Panc1 (cell line): Measurements from ENCODE around the gene SLC35E3. TPM values are rescaled to one million over a fixed set of nuclear protein-coding genes. Genes with fewer than 3 reads are reported as not detected.

Source experiments
- ATAC-seq: fragments of 200-7000 bp; cut with Tn5 transposase; 2 replicates; pipeline ENCODE4 v1.9.1; 2020; ENCODE audit warnings: mild to moderate bottlenecking, moderate library complexity
- BruUV-seq: library from RNA; stranded (reverse); fragments of 400-500 nt; replicated peaks from 2 replicates; lab custom pipeline; 2021; lab: Mats Ljungman, UMichigan
- CTCF ChIA-PET: fragments of 300-600 bp; sonication (Branson Sonifier 250); formaldehyde crosslinking; loops from one replicate; lab custom pipeline; 2022; ENCODE audit warnings: antibody characterized with exemption; lab: Charles Lee
- POLR2A ChIA-PET: fragments of 300-600 bp; sonication (Branson Sonifier 250); formaldehyde crosslinking; loops from one replicate; lab custom pipeline; 2022; ENCODE audit warnings: antibody characterized with exemption; lab: Charles Lee
- DNase-seq: peaks from one replicate; pipeline ENCODE4 v3.0.0-alpha.2; 2010; ENCODE audit warnings: low read depth, low spot score
- H3K27ac ChIP-seq: 2 replicates; pipeline ENCODE4 v1.5.1; 2011; ENCODE audit warnings: mild to moderate bottlenecking, low read length, inconsistent platforms
- H3K27me3 ChIP-seq: fragments of 200-500 bp; sonication (Bioruptor generic); 2 replicates; pipeline ENCODE4 v1.6.0; 2014; ENCODE audit warnings: low read length, inconsistent platforms; ENCODE audit not compliant: control insufficient read depth, insufficient read depth
- H3K36me3 ChIP-seq: fragments of 200-500 bp; sonication (Bioruptor generic); 2 replicates; pipeline ENCODE4 v1.5.1; 2014; ENCODE audit warnings: inconsistent platforms, mild to moderate bottlenecking, low read length, moderate library complexity; ENCODE audit not compliant: control insufficient read depth, insufficient read depth
- H3K4me1 ChIP-seq: 2 replicates; pipeline ENCODE4 v1.5.1; 2011; ENCODE audit warnings: inconsistent platforms, mild to moderate bottlenecking, low read length, moderate library complexity; ENCODE audit not compliant: control insufficient read depth, insufficient read depth
- H3K4me3 ChIP-seq, 2 experiments: 2 replicates each; pipeline ENCODE4 v1.5.1; 2011 to 2012; ENCODE audit warnings: low read depth in 2 of 2, low read length in 2 of 2, mild to moderate bottlenecking in 2 of 2, inconsistent platforms in 1 of 2, moderate library complexity in 1 of 2
- H3K9me3 ChIP-seq: fragments of 200-500 bp; sonication (Bioruptor generic); 2 replicates; pipeline ENCODE4 v1.5.1; 2014; ENCODE audit warnings: low read depth, mild to moderate bottlenecking, inconsistent platforms, low read length, moderate library complexity; ENCODE audit not compliant: control insufficient read depth, insufficient read depth
- POLR2AphosphoS5 ChIP-seq: IDR thresholded peaks from 2 replicates; pipeline ENCODE4 v1.6.1; 2012; ENCODE audit warnings: mild to moderate bottlenecking, low read depth, low read length, moderate library complexity
- SIN3A ChIP-seq: IDR thresholded peaks from 2 replicates; pipeline ENCODE4 v1.6.1; 2012; ENCODE audit warnings: low read depth, mild to moderate bottlenecking, low read length, moderate library complexity, borderline replicate concordance; ENCODE audit not compliant: insufficient read depth
- TCF7L2 ChIP-seq: IDR thresholded peaks from 2 replicates; pipeline ENCODE4 v1.6.1; 2011; ENCODE audit warnings: mild to moderate bottlenecking, low read depth, low read length, inconsistent platforms
- in situ Hi-C: cut with HindIII; loops from 2 replicates; pipeline ENCODE4 v1.10.0; 2016; ENCODE audit warnings: low sequenced_read_pairs, low pct_unique_long_range_greater_than_20kb
- intact Hi-C: fragments of 100-400 bp; cut with micrococcal nuclease; formaldehyde crosslinking; loops from one replicate; pipeline ENCODE4 v1.10.0; 2022; ENCODE audit not compliant: unreplicated experiment
- total RNA-seq: library from RNA; stranded (reverse); gene quantifications from one replicate; pipeline ENCODE4 v1.2.1, GENCODE V29; 2021; ENCODE audit not compliant: unreplicated experiment
- TF ChIP-seq, protein P1 (sequence below), 2 experiments: IDR thresholded peaks; 2 replicates each; pipeline ENCODE4 v1.6.1; 2011 to 2012; ENCODE audit warnings: low read depth in 2 of 2, control low read depth in 1 of 2, low read length in 1 of 2, mild to moderate bottlenecking in 1 of 2, moderate library complexity in 1 of 2; ENCODE audit not compliant: insufficient read depth in 1 of 2
- TF ChIP-seq, protein P2 (sequence below): fragments of 450-650 bp; IDR thresholded peaks from 2 replicates; pipeline ENCODE4 v1.5.1; 2017; ENCODE audit warnings: mild to moderate bottlenecking

The SLC35E3 gene
- total RNA-seq, 1 experiment from 2014 or later = 15.9 TPM

DNA sequence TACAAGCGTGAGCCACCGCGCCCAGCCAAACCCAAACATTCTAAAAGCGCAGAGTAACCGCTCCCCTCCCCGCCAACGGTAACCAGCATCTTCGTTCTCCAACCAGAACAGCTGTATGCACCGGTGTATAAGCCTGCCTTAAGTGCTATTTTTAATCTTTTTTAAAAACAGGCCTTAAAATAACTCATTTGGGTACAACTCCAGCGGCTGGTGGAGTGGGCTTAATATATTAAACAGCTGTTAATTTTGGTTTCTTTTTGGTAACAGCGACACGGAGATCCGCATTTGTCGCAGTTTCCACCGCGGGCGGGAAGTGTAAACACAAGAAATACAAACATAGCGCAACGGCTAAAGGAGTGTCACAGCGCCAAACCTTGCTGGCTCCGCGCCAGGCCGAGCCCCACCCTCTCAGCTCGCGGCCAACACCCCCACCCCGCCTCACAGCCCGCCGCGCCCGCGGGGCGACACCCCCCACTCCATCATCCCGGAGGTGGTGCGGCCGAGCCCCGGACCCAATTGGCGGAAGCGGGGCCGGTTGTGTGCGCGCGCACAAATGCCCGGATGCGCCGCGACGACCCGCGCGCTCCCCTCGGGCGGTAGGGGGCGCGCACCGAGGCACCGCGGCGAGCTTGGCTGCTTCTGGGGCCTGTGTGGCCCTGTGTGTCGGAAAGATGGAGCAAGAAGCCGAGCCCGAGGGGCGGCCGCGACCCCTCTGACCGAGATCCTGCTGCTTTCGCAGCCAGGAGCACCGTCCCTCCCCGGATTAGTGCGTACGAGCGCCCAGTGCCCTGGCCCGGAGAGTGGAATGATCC is 61.8 kb downstream of the SLC35E3 start, which contains the start of gene MDM2:
MDM2 (plus strand) TSS at position 602 of the 812 bp plus-strand sequence. CDS start 301 bp downstream, outside the sequence.
- Histone ChIP-seq H3K27ac (peak within 1 kb of the TSS; percentile 94), H3K36me3 (peaks cover 16% of the 10 kb centered on the region), H3K9me3 (no peaks in the 10 kb centered on the region), H3K27me3 (no peaks in the 10 kb centered on the region), H3K4me3 (peak within 1 kb of the TSS; percentile 68 to 96), H3K4me1 (peaks cover 12% of the 10 kb centered on the region)
- intact Hi-C loops = no loop called here
- ATAC-seq (peak; percentile 92), DNase-seq (no peak)
- ChIA-PET POLR2A (interaction anchor here (0.6 to 0.7 kb wide), 3 partner anchors 29 to 1939 kb away, joined by 3 to 12 read pairs (median 3); no protein-coding TSS in a partner anchor), CTCF (interaction anchor here (0.5 kb wide), 1 partner anchor 170 kb away, joined by 3 read pairs; no protein-coding TSS in a partner anchor)
- in situ Hi-C loops = no loop called here
- TF ChIP-seq SIN3A = peak; percentile 82; the same call in 1 of the 2 replicates
- peak; percentile 47; the same call in 1 of the 2 replicates for TF ChIP-seq TCF7L2
- peak; percentile 55; the same call in 1 of the 2 replicates for TF ChIP-seq POLR2AphosphoS5
- TF ChIP-seq, protein P1, sequence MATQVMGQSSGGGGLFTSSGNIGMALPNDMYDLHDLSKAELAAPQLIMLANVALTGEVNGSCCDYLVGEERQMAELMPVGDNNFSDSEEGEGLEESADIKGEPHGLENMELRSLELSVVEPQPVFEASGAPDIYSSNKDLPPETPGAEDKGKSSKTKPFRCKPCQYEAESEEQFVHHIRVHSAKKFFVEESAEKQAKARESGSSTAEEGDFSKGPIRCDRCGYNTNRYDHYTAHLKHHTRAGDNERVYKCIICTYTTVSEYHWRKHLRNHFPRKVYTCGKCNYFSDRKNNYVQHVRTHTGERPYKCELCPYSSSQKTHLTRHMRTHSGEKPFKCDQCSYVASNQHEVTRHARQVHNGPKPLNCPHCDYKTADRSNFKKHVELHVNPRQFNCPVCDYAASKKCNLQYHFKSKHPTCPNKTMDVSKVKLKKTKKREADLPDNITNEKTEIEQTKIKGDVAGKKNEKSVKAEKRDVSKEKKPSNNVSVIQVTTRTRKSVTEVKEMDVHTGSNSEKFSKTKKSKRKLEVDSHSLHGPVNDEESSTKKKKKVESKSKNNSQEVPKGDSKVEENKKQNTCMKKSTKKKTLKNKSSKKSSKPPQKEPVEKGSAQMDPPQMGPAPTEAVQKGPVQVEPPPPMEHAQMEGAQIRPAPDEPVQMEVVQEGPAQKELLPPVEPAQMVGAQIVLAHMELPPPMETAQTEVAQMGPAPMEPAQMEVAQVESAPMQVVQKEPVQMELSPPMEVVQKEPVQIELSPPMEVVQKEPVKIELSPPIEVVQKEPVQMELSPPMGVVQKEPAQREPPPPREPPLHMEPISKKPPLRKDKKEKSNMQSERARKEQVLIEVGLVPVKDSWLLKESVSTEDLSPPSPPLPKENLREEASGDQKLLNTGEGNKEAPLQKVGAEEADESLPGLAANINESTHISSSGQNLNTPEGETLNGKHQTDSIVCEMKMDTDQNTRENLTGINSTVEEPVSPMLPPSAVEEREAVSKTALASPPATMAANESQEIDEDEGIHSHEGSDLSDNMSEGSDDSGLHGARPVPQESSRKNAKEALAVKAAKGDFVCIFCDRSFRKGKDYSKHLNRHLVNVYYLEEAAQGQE (IDR thresholded peaks at IDR 0.05; ENCODE audit: insufficient read depth in 1 of 2, low read depth in 2 of 2, low read length in 1 of 2) = no peak
- TF ChIP-seq, protein P2, sequence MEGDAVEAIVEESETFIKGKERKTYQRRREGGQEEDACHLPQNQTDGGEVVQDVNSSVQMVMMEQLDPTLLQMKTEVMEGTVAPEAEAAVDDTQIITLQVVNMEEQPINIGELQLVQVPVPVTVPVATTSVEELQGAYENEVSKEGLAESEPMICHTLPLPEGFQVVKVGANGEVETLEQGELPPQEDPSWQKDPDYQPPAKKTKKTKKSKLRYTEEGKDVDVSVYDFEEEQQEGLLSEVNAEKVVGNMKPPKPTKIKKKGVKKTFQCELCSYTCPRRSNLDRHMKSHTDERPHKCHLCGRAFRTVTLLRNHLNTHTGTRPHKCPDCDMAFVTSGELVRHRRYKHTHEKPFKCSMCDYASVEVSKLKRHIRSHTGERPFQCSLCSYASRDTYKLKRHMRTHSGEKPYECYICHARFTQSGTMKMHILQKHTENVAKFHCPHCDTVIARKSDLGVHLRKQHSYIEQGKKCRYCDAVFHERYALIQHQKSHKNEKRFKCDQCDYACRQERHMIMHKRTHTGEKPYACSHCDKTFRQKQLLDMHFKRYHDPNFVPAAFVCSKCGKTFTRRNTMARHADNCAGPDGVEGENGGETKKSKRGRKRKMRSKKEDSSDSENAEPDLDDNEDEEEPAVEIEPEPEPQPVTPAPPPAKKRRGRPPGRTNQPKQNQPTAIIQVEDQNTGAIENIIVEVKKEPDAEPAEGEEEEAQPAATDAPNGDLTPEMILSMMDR = peak; percentile 88
- BruUV-seq = no TSS peak

DNA sequence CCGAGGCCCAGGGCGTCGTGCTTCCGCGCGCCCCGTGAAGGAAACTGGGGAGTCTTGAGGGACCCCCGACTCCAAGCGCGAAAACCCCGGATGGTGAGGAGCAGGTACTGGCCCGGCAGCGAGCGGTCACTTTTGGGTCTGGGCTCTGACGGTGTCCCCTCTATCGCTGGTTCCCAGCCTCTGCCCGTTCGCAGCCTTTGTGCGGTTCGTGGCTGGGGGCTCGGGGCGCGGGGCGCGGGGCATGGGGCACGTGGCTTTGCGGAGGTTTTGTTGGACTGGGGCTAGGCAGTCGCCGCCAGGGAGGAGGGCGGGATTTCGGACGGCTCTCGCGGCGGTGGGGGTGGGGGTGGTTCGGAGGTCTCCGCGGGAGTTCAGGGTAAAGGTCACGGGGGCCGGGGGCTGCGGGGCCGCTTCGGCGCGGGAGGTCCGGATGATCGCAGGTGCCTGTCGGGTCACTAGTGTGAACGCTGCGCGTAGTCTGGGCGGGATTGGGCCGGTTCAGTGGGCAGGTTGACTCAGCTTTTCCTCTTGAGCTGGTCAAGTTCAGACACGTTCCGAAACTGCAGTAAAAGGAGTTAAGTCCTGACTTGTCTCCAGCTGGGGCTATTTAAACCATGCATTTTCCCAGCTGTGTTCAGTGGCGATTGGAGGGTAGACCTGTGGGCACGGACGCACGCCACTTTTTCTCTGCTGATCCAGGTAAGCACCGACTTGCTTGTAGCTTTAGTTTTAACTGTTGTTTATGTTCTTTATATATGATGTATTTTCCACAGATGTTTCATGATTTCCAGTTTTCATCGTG is 62.6 kb downstream of the SLC35E3 start:
- BruUV-seq = no TSS peak
- in situ Hi-C loops = no loop called here
- H3K27ac ChIP-seq = peak overlapping the region; percentile 91
- peaks cover 24% of the 10 kb centered on the region for H3K36me3 ChIP-seq
- TF ChIP-seq, protein P2 = no peak
- TF ChIP-seq, protein P1 (IDR thresholded peaks at IDR 0.05; ENCODE audit: insufficient read depth in 1 of 2, low read depth in 2 of 2, low read length in 1 of 2) = no peak
- TF ChIP-seq SIN3A = peak; percentile 98
- peak; percentile 72; the same call in 1 of the 2 replicates for TF ChIP-seq POLR2AphosphoS5
- TF ChIP-seq TCF7L2 = no peak
- H3K4me1 ChIP-seq = peaks cover 14% of the 10 kb centered on the region
- DNase-seq (no peak), ATAC-seq (peak; percentile 70)
- POLR2A ChIA-PET = interaction anchor here (0.6 to 1.1 kb wide), 8 partner anchors 25 to 1938 kb away, joined by 3 to 12 read pairs (median 3); no protein-coding TSS in a partner anchor
- CTCF ChIA-PET = interaction anchor here (0.5 kb wide), 1 partner anchor 83 kb away, joined by 3 read pairs; no protein-coding TSS in a partner anchor
- intact Hi-C loops = no loop called here
- peak overlapping the region; percentile 68 to 96 for H3K4me3 ChIP-seq
- H3K9me3 ChIP-seq = no peaks in the 10 kb centered on the region
- no peaks in the 10 kb centered on the region for H3K27me3 ChIP-seq
